Measurements from ENCODE around the gene WNK1.

The WNK1 gene

DNA sequence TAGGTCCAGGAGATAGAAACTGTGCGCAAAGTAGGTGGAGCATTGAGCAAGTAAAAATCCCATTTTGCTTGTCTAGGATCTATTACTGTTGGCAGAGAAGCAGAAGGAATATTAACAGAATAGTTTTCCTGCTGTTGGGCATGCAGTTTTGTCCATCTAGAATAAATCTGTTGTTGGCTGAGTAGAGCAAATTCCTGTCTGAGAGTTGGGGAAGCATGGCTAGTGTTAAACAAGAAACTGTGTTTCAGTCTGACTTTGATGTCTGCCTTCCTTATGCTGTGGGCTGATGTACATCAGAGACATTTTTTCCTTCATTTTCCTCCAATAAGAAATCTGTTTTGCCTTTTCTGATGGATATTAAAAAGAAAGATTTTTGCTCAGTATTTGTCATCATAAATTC, 99.0 kb downstream of the WNK1 start:
- Histone ChIP-seq H3K9me3 (ENCODE audit: control insufficient read depth, low read length) (no peaks in the 10 kb centered on the region), H3K4me3 (ENCODE audit: low read depth, low read length) (no peak overlapping the region), H3K36me3 (ENCODE audit: control insufficient read depth, insufficient read depth, low read length) (no peaks in the 10 kb centered on the region), H3K9ac (no peak overlapping the region), H3K27ac (no peak overlapping the region), H3K27me3 (ENCODE audit: control insufficient read depth, insufficient read depth, low read length) (no peaks in the 10 kb centered on the region), H3K4me2 (ENCODE audit: low read length) (no peak overlapping the region), H2AFZ (no peak overlapping the region), H3K4me1 (peaks cover 2% of the 10 kb centered on the region), H3K79me2 (peaks cover 17% of the 10 kb centered on the region)
- TF ChIP-seq, protein P1, sequence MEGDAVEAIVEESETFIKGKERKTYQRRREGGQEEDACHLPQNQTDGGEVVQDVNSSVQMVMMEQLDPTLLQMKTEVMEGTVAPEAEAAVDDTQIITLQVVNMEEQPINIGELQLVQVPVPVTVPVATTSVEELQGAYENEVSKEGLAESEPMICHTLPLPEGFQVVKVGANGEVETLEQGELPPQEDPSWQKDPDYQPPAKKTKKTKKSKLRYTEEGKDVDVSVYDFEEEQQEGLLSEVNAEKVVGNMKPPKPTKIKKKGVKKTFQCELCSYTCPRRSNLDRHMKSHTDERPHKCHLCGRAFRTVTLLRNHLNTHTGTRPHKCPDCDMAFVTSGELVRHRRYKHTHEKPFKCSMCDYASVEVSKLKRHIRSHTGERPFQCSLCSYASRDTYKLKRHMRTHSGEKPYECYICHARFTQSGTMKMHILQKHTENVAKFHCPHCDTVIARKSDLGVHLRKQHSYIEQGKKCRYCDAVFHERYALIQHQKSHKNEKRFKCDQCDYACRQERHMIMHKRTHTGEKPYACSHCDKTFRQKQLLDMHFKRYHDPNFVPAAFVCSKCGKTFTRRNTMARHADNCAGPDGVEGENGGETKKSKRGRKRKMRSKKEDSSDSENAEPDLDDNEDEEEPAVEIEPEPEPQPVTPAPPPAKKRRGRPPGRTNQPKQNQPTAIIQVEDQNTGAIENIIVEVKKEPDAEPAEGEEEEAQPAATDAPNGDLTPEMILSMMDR (IDR thresholded peaks at IDR 0.05), result no peak

DNA sequence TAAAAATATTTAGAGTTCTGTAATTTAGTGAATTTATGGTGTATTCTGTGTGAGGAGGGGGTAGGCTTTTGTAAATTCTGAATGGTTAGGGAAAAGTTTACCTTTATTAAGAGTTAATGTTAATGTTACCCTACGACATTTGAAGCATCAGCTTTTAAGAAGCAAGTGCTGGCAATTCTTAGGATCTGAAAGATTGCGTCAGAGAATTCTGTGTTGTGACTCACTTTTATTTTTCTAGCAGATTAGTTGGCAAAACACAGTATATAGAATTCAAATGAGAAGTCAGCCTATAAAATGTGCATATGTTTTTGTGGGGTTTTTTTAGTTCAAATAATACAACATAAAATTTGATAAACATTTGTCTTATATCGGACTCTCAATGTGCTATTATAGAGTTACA, 99.5 kb downstream of the WNK1 start:
- Histone ChIP-seq H3K36me3 (ENCODE audit: control insufficient read depth, insufficient read depth, low read length) (no peaks in the 10 kb centered on the region), H3K9me3 (ENCODE audit: control insufficient read depth, low read length) (no peaks in the 10 kb centered on the region), H3K4me1 (peaks cover 2% of the 10 kb centered on the region), H3K4me2 (ENCODE audit: low read length) (no peak overlapping the region), H3K9ac (no peak overlapping the region), H3K27me3 (ENCODE audit: control insufficient read depth, insufficient read depth, low read length) (no peaks in the 10 kb centered on the region), H3K27ac (no peak overlapping the region), H3K4me3 (ENCODE audit: low read depth, low read length) (no peak overlapping the region), H3K79me2 (peaks cover 16% of the 10 kb centered on the region), H2AFZ (no peak overlapping the region)
- TF ChIP-seq, protein P1 (IDR thresholded peaks at IDR 0.05), result no peak

DNA sequence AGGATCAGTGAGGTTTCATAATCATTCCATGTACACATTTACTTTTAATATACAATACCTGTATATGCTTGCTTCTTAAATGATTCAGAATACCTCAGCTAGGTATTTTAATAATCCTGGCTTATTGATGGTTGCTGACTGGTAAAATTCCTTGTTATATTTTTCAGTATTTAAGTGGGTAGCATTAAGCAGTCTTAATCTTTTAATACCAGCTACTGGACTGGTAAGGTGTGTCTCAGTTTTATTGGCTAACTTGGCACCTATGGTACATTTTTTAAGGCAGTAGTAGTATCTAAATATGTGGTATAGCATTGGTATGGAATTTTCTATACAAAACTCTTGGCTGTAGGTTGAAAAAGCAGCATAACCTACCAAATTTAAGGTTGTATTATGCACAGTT, 100.5 kb downstream of the WNK1 start:
- no peak overlapping the region for H3K4me2 ChIP-seq (ENCODE audit: low read length)
- H3K36me3 ChIP-seq (ENCODE audit: control insufficient read depth, insufficient read depth, low read length), result no peaks in the 10 kb centered on the region
- H2AFZ ChIP-seq, result no peak overlapping the region
- no peaks in the 10 kb centered on the region for H3K27me3 ChIP-seq (ENCODE audit: control insufficient read depth, insufficient read depth, low read length)
- H3K4me3 ChIP-seq (ENCODE audit: low read depth, low read length), result no peak overlapping the region
- no peaks in the 10 kb centered on the region for H3K9me3 ChIP-seq (ENCODE audit: control insufficient read depth, low read length)
- TF ChIP-seq, protein P1 (IDR thresholded peaks at IDR 0.05), result no peak
- peaks cover 14% of the 10 kb centered on the region for H3K79me2 ChIP-seq
- peaks cover 2% of the 10 kb centered on the region for H3K4me1 ChIP-seq
- H3K9ac ChIP-seq, result no peak overlapping the region
- H3K27ac ChIP-seq, result no peak overlapping the region

DNA sequence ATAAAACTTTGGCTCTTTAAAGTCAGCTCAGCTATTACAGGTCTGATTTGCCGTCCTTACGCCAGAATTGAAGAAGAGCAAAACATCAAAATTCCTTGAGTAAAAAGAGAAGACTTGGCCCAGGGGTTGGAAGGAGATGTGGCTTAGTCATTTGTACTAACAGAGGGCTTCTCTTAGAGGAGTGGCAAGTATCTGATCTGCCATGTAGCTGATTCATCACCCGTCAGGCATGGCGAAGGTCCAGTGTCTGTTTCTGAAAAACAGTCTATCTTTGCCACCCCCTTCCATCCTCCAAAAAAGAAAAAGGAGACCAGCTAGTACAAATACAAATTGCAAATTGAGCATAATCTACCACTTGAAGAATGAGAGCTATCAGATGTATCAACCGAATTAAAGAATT, 105.2 kb downstream of the WNK1 start:
- TF ChIP-seq, protein P1 (IDR thresholded peaks at IDR 0.05), result no peak
- Histone ChIP-seq H3K27me3 (ENCODE audit: control insufficient read depth, insufficient read depth, low read length) (no peaks in the 10 kb centered on the region), H3K4me1 (no peaks in the 10 kb centered on the region), H3K4me2 (ENCODE audit: low read length) (no peak overlapping the region), H3K9ac (no peak overlapping the region), H3K4me3 (ENCODE audit: low read depth, low read length) (no peak overlapping the region), H3K36me3 (ENCODE audit: control insufficient read depth, insufficient read depth, low read length) (no peaks in the 10 kb centered on the region), H3K27ac (no peak overlapping the region), H3K79me2 (peaks cover 3% of the 10 kb centered on the region), H2AFZ (no peak overlapping the region), H3K9me3 (ENCODE audit: control insufficient read depth, low read length) (no peaks in the 10 kb centered on the region)

DNA sequence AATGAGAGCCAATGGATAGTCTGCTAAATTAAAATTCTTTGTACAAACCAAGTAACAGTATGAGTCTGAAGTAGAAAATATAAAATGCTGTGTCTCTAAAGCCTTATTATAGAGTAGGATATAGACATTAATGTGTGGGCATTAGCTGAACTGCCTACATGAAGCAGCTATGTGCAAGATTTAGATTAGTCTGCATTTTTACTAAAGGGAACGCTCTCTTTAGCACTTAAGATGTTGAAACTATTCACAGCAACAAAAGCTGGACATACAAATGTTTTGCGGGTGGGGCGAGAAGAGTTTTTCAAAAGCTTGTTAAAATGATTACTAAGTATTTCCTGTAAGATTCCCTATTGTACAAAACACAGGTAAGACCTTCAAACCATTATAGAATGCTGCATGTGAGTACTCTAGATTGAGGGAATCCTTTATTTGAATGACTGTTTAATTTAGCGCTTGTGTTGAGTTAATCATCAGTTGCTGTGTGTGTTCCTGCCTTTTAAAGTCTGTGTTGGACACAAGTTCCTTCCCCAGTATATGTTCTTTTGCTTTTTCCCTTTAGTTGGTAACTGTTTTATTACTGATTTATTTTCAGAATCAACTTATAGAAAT, 110.0 kb downstream of the WNK1 start:
- no peaks in the 10 kb centered on the region for H3K36me3 ChIP-seq (ENCODE audit: control insufficient read depth, insufficient read depth, low read length)
- H3K4me3 ChIP-seq (ENCODE audit: low read depth, low read length), result no peak overlapping the region
- TF ChIP-seq, protein P1 (IDR thresholded peaks at IDR 0.05), result no peak
- no peak overlapping the region for H3K4me2 ChIP-seq (ENCODE audit: low read length)
- no peaks in the 10 kb centered on the region for H3K9me3 ChIP-seq (ENCODE audit: control insufficient read depth, low read length)
- no peaks in the 10 kb centered on the region for H3K27me3 ChIP-seq (ENCODE audit: control insufficient read depth, insufficient read depth, low read length)
- no peak overlapping the region for H2AFZ ChIP-seq
- H3K79me2 ChIP-seq, result no peaks in the 10 kb centered on the region
- no peak overlapping the region for H3K9ac ChIP-seq
- no peaks in the 10 kb centered on the region for H3K4me1 ChIP-seq
- no peak overlapping the region for H3K27ac ChIP-seq

Data from parathyroid adenoma (tissue), 2 donors.